Measurements from ENCODE around the gene PRAMEF11.

Gene PRAMEF11

GRCh38 chr1:12774801-12775345, 56.3 kb downstream of the PRAMEF11 start:
- DNase-seq (ENCODE audit: low read depth in 2 of 2), result no peak
